HS-27A (cell line): ENCODE data around the gene PDE9A.

Experiments used
- DNase-seq: peaks from one replicate; pipeline ENCODE4 v3.0.0-alpha.2; 2012; ENCODE audit warnings: low read depth, missing footprints

PDE9A gene

GRCh38 chr21:42777064-42777756, 123.8 kb downstream of the PDE9A start:
- DNase-seq = no peak

GRCh38 chr21:42777757-42778344, 124.4 kb downstream of the PDE9A start:
- no peak for DNase-seq

- no peak for DNase-seq
These were observed 126.0 kb downstream of the PDE9A start for GRCh38 chr21:42779431-42779861.

- no peak for DNase-seq
These were observed 127.2 kb downstream of the PDE9A start for GRCh38 chr21:42780617-42781016.

- DNase-seq = no peak
These were observed 127.9 kb downstream of the PDE9A start for GRCh38 chr21:42781150-42781970.

- no peak for DNase-seq
These were observed 128.7 kb downstream of the PDE9A start for GRCh38 chr21:42781971-42782722.

GRCh38 chr21:42782723-42783242, 129.4 kb downstream of the PDE9A start:
- DNase-seq = no peak

GRCh38 chr21:42784276-42784675, 130.9 kb downstream of the PDE9A start:
- no peak for DNase-seq

- no peak for DNase-seq
These were observed 131.6 kb downstream of the PDE9A start for GRCh38 chr21:42784896-42785451.

GRCh38 chr21:42785666-42786427, 132.4 kb downstream of the PDE9A start:
- DNase-seq = no peak

GRCh38 chr21:42786884-42787283, 133.5 kb downstream of the PDE9A start:
- DNase-seq = no peak

- no peak for DNase-seq
These were observed 134.2 kb downstream of the PDE9A start for GRCh38 chr21:42787613-42788012.

GRCh38 chr21:42790520-42791065, 137.2 kb downstream of the PDE9A start:
- DNase-seq = no peak

GRCh38 chr21:42793774-42794173, 140.4 kb downstream of the PDE9A start:
- DNase-seq = no peak

- no peak for DNase-seq
These were observed 141.1 kb downstream of the PDE9A start for GRCh38 chr21:42794551-42794950.

GRCh38 chr21:42796327-42797062, 143.1 kb downstream of the PDE9A start:
- no peak for DNase-seq

GRCh38 chr21:42797522-42797921, 144.1 kb downstream of the PDE9A start:
- DNase-seq = no peak

- DNase-seq = no peak
These were observed 144.7 kb downstream of the PDE9A start for GRCh38 chr21:42798106-42798505.

- DNase-seq = no peak
These were observed 146.1 kb downstream of the PDE9A start for GRCh38 chr21:42799516-42799915.

- DNase-seq = no peak
These were observed 146.5 kb downstream of the PDE9A start for GRCh38 chr21:42799948-42800347.
